Glutamatergic neuron (in vitro differentiated cells): ENCODE results near the gene FRMD7. TPM values are rescaled to one million over a fixed set of nuclear protein-coding genes. Genes with fewer than 3 reads are reported as not detected.

Experiments used
- DNase-seq: peaks from one replicate; pipeline ENCODE4 v3.0.0; 2022
- H3K27ac Mint-ChIP-seq: one replicate; pipeline ENCODE4 v1.8.0; 2020; ENCODE audit warnings: mild to moderate bottlenecking, mixed read lengths, inconsistent platforms; ENCODE audit not compliant: unreplicated experiment
- H3K27me3 Mint-ChIP-seq: one replicate; pipeline ENCODE4 v1.8.0; 2020; ENCODE audit warnings: mild to moderate bottlenecking, moderate library complexity, mixed read lengths, inconsistent platforms; ENCODE audit not compliant: unreplicated experiment
- H3K36me3 Mint-ChIP-seq: one replicate; pipeline ENCODE4 v1.8.0; 2020; ENCODE audit warnings: mild to moderate bottlenecking, mixed read lengths, inconsistent platforms; ENCODE audit not compliant: unreplicated experiment
- H3K4me1 Mint-ChIP-seq: one replicate; pipeline ENCODE4 v1.8.0; 2020; ENCODE audit warnings: mild to moderate bottlenecking, low read depth, mixed read lengths, inconsistent platforms; ENCODE audit not compliant: unreplicated experiment
- H3K4me3 Mint-ChIP-seq: one replicate; pipeline ENCODE4 v1.8.0; 2020; ENCODE audit warnings: mild to moderate bottlenecking, mixed read lengths, inconsistent platforms; ENCODE audit not compliant: unreplicated experiment
- H3K9me3 Mint-ChIP-seq: one replicate; pipeline ENCODE4 v1.8.0; 2020; ENCODE audit warnings: mild to moderate bottlenecking, moderate library complexity, mixed read lengths, inconsistent platforms; ENCODE audit not compliant: unreplicated experiment
- CTCF ChIP-seq: fragments of 200-600 bp; sonication (generic); IDR thresholded peaks from one replicate; pipeline ENCODE4 v1.5.0; 2021; ENCODE audit not compliant: partially characterized antibody, unreplicated experiment
- total RNA-seq: library from RNA; stranded (reverse); fragmentation: NEBNext Ultra II Directional; extraction: Animal tissue kit (Norgen Biotek cat#: 25700); gene quantifications from one replicate; pipeline ENCODE4 v1.2.1, GENCODE V29; 2021; ENCODE audit not compliant: unreplicated experiment

The FRMD7 gene
- total RNA-seq, 1 donor from 2014 or later, result not detected

- no peak for TF ChIP-seq CTCF
These were observed 41.1 kb downstream of the FRMD7 start for GRCh38 chrX:132086672-132087071.

DNA sequence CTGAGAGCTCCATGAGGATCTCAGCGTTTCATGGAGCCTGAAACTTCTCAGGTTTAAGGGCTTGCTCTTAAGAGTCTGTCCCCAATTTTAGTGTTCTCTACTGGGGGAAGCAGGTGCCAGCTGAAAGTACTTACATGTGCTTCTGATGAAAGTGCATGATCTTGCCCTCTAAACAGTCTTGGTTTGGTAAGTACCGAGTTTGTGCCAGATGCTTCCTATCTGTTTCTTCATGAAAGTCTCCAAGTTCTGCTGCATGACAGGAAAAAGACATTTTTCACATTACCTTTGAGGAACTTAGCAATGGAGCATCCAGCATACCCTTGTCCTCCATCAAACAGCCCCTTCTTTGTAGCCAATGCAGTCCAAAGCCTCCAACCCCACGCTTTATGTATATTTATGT is 42.0 kb downstream of the FRMD7 start:
- Mint-ChIP-seq H3K27ac (no peak overlapping the region), H3K4me3 (no peak overlapping the region), H3K36me3 (no peaks in the 10 kb centered on the region), H3K4me1 (no peaks in the 10 kb centered on the region), H3K9me3 (no peaks in the 10 kb centered on the region), H3K27me3 (no peaks in the 10 kb centered on the region)
- DNase-seq, result no peak
- TF ChIP-seq CTCF, result no peak

More at GRCh38 chrX:132086672-132087071, 41.1 kb downstream of the FRMD7 start:
- H3K36me3 Mint-ChIP-seq, result no peaks in the 10 kb centered on the region
- no peaks in the 10 kb centered on the region for H3K27me3 Mint-ChIP-seq
- H3K9me3 Mint-ChIP-seq, result no peaks in the 10 kb centered on the region
- H3K4me1 Mint-ChIP-seq, result no peaks in the 10 kb centered on the region
- no peak for DNase-seq
- no peak overlapping the region for H3K4me3 Mint-ChIP-seq
- no peak overlapping the region for H3K27ac Mint-ChIP-seq

DNA sequence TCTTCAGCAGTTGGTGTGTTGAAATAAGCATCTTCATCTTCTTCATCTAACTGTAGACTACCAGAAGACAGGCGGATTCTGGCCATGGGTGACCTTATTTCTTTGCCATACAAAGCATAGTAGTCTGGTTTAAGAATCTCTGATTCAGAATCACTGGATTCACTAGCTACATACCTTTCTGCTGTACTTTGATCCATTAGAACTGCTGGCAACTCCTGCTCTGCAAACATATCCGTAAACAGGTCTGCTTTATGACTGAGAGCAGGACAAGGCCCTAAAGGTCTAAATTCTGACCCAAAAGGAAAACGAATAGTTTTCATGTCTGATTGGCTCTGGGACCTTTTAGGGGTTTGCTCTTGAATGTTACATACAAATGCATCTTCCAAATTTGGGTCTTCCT is 49.9 kb downstream of the FRMD7 start:
- no peaks in the 10 kb centered on the region for H3K4me1 Mint-ChIP-seq
- no peak overlapping the region for H3K27ac Mint-ChIP-seq
- no peak for DNase-seq
- no peaks in the 10 kb centered on the region for H3K36me3 Mint-ChIP-seq
- H3K9me3 Mint-ChIP-seq, result no peaks in the 10 kb centered on the region
- no peaks in the 10 kb centered on the region for H3K27me3 Mint-ChIP-seq
- no peak overlapping the region for H3K4me3 Mint-ChIP-seq
- TF ChIP-seq CTCF, result no peak

DNA sequence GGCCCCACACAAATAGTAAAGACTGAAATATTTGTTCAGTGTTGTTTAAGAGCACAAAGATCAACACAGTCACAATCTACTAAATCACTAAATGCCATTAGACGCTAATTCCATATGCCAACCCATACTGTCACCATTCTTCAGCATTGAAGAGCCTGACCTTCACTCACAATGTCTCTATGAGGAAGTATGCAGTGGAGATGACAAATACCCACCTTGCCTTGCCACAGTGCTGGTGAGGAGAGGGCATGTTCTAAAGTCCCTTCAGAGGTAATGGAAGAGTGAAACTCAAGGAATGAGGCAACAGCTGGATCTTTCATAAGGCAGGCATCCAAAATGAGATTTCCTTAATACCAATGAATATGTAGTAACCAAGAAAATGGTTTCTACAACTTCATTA is 50.4 kb downstream of the FRMD7 start:
- Mint-ChIP-seq H3K27me3 (no peaks in the 10 kb centered on the region), H3K4me3 (no peak overlapping the region), H3K36me3 (no peaks in the 10 kb centered on the region), H3K9me3 (no peaks in the 10 kb centered on the region), H3K27ac (no peak overlapping the region), H3K4me1 (no peaks in the 10 kb centered on the region)
- no peak for TF ChIP-seq CTCF
- no peak for DNase-seq

GRCh38 chrX:132071254-132071653 is 56.6 kb downstream of the FRMD7 start:
- Mint-ChIP-seq H3K4me1 (no peaks in the 10 kb centered on the region), H3K27me3 (no peaks in the 10 kb centered on the region), H3K9me3 (no peaks in the 10 kb centered on the region), H3K27ac (no peak overlapping the region), H3K4me3 (no peak overlapping the region), H3K36me3 (no peaks in the 10 kb centered on the region)
- no peak for TF ChIP-seq CTCF
- DNase-seq, result no peak
